GM19438 (cell line): ENCODE results near the gene PLSCR1.
"Not testable (repeated sequence)": the region's sequence is repeated elsewhere in the genome, so short reads cannot be mapped to it uniquely, and the experiment has no call there.

ENCODE experiments used
- ATAC-seq: cut with Tn5 transposase; IDR thresholded peaks from one replicate; pipeline ENCODE4 v1.9.1; 2021; ENCODE audit warnings: low read depth; ENCODE audit not compliant: unreplicated experiment

The PLSCR1 gene

DNA sequence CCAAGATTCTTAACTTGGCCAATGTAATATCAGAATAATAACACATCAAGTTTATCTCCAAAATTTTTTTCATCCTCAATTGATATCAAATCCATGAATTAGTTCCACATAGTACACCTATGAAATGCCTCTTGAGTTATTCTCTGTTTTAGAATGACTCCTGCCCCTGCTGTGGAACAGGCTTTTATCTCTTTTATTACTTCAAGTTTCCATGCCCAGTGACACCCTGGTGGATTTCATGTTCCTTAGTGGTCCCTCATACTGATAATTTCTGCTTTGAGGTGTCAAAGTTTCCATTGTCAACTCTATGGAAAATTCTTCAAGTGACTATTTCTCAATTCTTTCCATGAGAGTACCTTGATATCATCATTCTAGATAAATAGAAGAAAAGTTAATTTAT lies 24.6 kb downstream of the PLSCR1 start:
- no peak for ATAC-seq

- no peak for ATAC-seq
Observed at GRCh38 chr3:146517684-146518435, 26.5 kb downstream of the PLSCR1 start.

- ATAC-seq, result no peak
Observed at GRCh38 chr3:146513386-146514051, 30.9 kb downstream of the PLSCR1 start.

DNA sequence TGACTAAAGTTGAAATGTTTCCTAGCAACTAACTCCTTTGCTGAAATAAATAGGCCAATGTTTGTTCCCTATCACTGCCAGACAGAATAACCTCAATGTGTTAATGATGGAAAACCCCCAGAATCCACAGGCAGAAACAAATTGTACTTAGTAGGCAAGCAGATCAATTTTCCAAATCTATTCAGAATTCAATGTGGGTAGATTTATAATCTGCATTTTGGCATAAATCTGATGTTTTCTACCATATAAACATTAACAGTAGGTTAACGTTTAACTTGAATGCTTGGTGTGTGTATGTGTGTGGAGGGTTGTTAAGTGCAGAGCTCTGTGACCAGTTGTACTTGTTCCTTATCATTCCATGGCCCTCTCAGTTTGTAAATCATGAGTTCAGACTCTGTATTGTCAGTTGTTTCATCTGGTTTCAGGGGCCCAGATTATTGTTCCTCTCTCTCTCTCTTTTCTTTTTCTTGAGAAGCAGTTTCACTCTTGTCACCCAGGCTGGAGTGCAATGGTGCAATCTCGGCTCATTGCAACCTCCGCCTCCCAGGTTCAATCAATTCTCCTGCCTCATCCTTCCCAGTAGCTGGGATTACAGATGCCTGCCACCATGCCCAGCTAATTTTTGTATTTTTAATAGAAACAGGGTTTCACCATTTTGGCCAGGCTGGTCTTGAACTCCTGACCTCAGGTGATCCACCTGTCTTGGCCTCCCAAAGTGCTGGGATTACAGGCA lies 32.8 kb downstream of the PLSCR1 start:
- ATAC-seq, result no peak

DNA sequence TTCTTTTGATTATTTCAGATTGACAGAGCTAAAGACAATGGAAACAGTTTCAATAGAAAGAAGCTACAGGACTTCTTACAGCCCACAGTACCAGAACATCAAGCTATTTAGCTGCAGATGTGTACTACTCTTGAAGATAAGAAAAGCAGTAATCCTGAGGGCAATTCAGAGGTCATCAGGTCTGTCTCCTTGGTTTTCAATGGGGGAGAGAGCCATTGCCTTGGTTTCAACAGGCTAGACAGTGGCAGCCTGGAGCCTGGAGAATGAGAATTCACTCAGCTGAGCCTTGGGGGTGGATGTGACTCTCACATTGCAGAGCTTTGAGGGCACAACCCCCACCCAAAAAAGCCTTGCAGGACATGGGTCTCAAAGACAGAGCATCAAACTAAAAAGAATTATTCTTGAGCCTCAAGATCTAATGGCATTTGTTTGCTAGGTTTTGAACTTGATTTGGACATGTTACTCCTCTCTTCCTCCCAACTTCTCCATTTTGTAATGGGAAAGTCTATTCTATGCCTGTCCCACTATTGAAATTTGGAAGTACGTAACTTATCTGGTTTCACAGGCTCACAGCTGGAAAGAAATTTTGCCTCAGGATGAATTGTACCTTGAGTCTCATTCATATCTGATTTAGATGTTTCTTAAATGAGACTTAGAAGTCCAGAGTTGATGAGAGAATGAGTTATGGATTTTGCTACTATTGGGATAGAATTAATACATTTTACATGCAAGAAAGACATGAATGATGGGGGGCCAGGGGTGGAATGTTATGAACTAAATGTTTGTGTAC lies 36.9 kb downstream of the PLSCR1 start:
- no peak for ATAC-seq

- ATAC-seq, result no peak
Observed at GRCh38 chr3:146505516-146505915, 38.9 kb downstream of the PLSCR1 start.

- no peak for ATAC-seq
Observed at GRCh38 chr3:146504498-146505197, 39.8 kb downstream of the PLSCR1 start.

DNA sequence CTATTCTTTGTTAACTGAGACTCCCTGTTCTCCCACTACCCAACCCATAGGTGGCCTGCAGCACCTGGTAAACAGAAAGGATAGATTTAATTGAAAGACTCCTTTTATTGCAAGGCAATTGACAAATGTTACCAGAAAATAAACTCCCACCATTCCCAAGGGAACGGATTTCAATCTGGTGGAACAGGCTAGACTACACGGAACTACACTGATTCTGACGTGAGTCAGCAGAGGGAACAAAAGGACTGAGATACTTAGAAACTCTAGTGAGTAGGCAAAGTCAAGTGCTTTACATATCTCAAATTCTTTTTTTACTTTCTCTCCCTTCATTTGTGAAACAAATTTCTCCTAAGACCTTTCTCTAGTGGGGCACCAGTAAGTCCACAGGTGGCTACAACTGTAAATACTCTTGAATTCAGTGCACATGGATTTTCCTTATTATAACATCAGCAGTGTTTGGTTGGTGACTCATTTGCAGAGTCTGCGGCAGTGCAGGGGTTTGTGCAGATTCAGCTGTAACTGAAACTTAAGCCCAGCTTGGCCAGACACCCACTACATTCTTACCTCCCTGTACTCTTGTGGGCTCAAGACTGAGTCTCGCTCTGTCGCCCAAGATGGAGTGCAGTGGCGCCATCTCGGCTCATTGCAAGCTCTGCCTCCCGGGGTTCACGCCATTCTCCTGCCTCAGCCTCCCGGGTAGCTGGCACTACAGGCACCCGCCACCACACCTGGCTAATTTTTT lies 40.8 kb downstream of the PLSCR1 start:
- ATAC-seq, result peak; percentile 98

DNA sequence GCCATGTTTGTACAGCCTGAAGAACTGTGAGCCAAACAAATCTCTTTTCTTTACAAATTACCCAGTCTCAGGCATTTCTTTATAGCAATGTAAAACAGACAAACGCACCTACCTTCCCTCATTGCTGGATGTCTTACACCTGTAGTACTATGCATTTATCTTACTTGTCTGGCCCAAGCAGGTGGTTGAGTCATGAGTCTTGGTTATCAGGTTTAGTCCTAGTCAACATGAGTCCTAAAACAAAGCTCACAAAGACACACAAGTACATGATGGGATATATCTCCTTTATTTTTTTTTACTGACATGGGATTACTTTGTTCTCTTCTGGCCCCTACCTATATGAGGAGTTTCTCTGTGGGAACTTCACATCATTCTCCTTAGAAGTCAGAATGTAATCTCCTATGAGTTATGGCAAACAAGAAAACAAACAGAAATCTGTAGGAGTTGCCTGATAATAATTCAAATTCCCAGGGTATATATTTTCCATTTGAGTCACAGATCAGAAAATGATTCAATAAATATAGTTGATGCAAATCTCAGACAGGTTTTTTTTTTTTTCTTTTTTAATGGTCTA lies 41.4 kb downstream of the PLSCR1 start:
- ATAC-seq, result no peak

GRCh38 chr3:146501752-146502151 lies 42.7 kb downstream of the PLSCR1 start:
- no peak for ATAC-seq

- ATAC-seq, result no peak
Observed at GRCh38 chr3:146499701-146500100, 44.7 kb downstream of the PLSCR1 start.

DNA sequence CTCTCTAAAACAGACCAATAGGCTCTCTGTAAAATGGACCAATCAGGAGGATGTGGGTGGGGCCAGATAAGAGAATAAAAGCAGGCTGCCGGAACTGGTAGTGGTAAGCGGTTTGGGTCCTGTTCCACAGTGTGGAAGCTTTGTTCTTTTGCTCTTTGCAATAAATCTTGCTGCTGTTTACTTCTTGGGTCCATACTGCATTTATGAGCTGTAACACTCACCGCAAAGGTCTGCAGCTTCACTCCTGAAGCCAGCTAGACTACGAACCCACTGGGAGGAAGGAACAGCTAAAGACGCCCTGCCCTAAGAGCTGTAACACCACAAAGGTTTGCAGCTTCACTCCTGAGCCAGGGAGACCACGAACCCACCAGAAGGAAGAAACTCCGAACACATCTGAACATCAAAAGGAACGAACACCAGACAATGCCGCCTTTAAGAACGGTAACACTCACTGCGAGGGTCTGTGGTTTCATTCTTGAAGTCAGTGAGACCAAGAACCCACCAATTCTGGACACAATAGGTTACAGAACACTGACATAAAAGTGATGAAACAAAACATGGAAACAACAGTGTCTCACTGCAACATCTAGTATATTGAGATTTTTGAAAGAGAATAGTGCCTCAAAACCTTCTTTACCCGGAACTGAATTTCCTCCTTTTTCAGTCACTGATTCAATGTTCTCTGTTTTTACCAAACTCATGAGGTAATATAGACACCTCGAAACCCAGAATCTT lies 46.2 kb downstream of the PLSCR1 start:
- ATAC-seq, result no peak

DNA sequence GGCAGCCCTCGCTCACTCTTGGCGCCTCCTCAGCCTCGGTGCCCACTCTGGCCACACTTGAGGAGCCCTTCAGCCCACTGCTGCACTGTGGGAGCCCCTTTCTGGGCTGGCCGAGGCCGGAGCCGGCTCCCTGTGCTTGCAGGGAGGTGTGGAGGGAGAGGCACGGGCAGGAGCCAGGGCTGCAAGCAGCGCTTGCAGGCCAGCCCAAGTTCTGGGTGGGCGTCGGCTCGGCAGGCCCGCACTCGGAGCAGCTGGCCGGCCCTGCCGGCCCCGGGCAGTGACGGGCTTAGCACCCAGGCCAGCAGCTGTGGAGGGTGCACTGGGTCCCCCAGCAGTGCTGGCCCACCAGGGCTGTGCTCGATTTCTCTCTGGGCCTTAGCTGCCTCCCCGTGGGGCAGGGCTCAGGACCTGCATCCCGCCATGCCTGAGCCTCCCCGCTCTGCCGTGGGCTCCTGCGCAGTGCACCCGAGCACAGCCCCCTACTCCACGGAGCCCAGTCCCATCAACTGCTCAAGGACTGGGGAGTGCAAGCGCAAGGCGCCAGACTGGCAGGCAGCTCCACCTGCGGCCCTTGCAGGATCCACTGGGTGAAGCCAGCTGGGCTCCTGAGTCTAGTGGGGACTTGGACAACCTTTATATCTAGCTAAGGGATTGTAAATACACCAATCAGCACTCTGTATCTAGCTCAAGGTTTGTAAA lies 47.1 kb downstream of the PLSCR1 start:
- not testable (repeated sequence) for ATAC-seq

DNA sequence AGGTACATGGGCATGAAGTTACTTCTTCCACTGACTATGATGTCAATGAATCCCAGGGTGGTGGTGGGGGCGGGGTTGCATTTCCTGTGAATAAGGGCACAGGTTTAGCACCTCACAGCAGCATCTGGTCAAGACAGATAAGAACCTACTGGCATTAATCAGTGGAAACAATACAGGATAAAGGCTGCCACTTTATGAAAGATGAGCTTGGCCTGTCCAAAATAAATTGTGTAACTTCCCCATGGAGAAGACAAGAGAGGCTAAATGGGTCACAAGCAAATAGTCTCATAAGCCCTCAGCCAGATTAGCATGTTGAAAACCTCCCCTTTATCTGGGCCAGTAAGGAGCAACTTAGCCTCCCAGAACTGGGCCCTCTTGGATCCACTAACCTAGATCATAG lies 47.7 kb downstream of the PLSCR1 start:
- ATAC-seq, result no peak

DNA sequence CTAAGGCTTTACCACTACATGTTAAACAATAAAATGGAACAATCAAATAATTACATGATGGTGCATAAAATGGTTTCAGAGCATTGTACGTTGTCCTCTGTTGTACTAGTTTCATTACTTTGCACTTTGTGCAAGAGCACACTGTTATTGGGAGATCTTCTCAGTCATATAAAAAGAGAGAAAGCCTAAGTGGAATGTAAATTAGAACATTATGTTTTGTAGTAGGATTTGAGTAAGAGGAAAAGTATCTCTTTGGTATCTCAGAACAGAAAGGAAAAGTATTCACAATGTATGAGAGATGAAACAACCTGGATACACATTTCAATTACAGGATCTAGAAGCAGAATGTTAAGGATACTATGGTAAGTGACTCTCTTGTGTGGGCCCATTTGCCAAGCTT lies 48.2 kb downstream of the PLSCR1 start:
- ATAC-seq, result no peak

DNA sequence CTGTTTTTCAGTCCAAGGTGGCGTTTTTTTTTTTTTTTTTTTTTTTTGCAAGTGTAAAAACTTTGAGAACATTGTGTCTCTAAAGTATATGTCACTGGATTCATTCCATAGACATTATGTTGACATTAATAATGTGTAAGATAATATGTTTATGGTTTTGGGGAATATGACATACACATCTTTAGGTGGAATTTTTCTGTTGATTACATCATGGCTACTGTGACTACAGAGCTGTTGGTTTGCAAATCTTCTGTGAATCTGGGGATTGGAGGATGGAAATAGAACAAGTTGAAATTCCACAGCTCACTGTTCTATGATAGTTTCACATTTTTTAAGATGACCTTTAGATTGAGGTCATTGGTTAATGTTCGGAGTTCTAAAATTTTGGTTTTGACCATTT lies 50.6 kb downstream of the PLSCR1 start:
- no peak for ATAC-seq

DNA sequence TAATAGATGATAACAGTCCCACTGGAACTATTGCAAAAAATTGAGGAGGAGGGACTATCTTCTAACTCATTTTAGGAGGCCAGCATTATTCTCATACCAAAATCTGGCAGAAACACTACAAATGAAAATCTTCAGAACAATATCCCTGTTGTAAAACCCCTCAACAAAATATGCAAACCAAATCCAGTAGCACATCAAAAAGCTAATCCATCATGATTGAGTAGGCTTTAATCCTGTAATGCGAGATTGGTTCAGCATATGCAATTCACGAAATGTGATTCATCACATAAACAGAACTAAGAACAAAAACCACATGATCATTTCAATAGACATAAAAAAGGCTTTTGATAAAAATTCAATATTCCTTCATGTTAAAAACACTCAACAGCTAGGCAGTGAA lies 51.2 kb downstream of the PLSCR1 start:
- ATAC-seq, result no peak

DNA sequence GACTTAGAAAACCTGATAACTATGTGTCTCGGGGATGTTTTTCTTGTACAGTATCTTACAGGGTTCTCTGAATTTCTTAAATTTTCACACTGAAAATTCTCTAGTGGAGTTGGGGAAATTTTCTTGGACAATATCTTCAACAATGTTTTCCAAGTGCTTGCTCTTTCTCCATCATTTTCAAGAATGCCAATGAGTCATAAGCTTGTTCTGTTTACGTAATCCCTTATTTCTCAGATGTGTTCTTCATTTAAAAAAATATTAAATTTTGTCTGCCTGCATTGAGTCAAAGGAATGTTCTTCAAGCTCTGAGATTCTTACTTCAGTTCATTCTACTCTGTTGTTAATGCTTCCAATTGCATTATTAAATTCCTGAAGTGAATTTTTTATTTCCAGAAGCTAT lies 53.1 kb downstream of the PLSCR1 start:
- no peak for ATAC-seq
